GM10847 (cell line): Measurements from ENCODE around the gene MEIS2.

Experiments used
- POLR2A ChIP-seq: IDR thresholded peaks from 2 replicates; pipeline ENCODE4 v1.6.1; 2011; ENCODE audit not compliant: insufficient read length; ENCODE audit errors: extremely low read depth

Gene MEIS2

GRCh38 chr15:37078566-37078965 is 21.8 kb downstream of the MEIS2 start:
- TF ChIP-seq POLR2A: no peak

DNA sequence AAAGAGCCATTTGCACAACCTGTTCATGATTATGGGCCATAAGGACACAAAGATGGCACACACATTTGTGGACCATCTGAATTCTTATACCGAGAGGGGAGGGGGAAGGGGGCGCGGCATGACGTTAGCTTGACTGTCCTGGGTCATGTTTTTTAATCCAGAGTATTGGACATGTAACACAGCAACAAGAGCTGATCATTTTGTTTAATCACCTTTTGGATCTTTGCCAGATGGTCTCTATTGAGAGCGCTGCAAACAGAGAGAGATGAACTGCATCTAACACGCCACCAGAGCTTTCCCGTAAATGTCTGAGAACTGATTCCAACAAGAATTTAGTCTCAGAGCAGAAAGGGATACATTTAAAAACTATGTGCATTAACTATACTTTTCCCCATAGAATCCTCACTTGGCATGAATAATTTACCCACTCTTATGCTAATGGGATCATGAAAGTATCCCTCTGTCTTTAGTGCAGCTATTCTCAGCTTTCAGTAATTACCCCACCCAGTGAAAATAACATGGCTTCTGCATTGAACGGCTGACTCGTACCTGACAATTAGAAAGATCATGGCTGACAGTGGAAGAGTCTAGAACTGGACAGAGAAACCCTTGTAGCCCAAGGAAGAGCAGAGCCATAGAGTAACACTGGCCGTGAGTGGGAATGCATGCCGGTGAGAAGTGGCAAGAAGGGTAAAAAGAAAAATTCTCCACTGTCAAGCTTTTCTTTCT is 22.6 kb downstream of the MEIS2 start:
- TF ChIP-seq POLR2A: no peak

- TF ChIP-seq POLR2A: no peak
Measured at GRCh38 chr15:37076543-37076942, 23.8 kb downstream of the MEIS2 start.

GRCh38 chr15:37075777-37076176 is 24.6 kb downstream of the MEIS2 start:
- TF ChIP-seq POLR2A: no peak

GRCh38 chr15:37072181-37072580 is 28.2 kb downstream of the MEIS2 start:
- no peak for TF ChIP-seq POLR2A

- no peak for TF ChIP-seq POLR2A
Measured at GRCh38 chr15:37071134-37071533, 29.2 kb downstream of the MEIS2 start.

- no peak for TF ChIP-seq POLR2A
Measured at GRCh38 chr15:37070686-37071085, 29.7 kb downstream of the MEIS2 start.

GRCh38 chr15:37061996-37062395 is 38.4 kb downstream of the MEIS2 start:
- TF ChIP-seq POLR2A: no peak

GRCh38 chr15:37059086-37059485 is 41.3 kb downstream of the MEIS2 start:
- no peak for TF ChIP-seq POLR2A

GRCh38 chr15:37058316-37058985 is 41.9 kb downstream of the MEIS2 start:
- no peak for TF ChIP-seq POLR2A

- TF ChIP-seq POLR2A: no peak
Measured at GRCh38 chr15:37057831-37058230, 42.5 kb downstream of the MEIS2 start.

- TF ChIP-seq POLR2A: no peak
Measured at GRCh38 chr15:37057256-37057655, 43.1 kb downstream of the MEIS2 start.

DNA sequence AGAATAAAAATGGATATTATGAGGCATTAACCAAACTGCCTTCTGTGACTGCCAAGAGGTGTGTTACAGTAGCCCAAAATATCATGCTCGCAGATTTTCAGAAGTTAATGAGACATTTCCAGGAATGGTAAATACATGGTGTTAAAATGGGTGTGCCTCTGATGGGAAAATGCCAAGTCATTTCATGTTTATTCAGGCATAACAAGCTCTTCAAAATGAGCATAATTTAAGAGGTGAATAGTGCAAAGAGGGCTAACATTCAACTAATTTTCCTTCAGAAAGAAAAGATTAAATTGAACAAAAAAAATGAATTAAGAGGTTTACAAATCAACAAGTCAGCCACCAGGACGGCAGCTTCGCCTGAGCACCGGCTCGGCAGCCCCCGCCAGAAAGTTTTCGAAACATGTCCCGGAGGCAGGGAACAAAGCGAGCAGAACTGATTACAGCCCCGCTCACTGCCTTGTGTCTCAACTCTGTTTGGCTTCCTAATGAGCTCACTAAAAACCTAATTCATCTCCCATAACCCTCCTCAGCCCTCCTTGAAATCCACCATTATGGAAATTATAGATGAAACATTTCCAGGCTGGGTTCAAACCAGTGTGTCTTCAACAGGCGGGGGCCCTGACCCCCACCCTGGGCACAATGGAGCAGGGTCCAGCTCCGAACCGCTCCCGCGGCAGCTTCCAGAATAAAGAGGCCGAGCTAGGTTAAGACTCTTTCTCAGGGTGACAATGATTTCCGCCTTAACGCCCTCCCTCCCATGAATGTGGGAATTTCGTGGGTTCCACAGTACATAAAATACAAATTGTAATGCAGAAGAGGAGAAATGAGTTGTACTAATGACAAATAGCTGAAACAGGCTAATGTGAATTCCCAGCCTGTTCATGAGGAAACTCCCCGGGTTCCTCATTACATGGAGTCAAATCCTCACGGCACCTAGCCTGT is 43.9 kb downstream of the MEIS2 start:
- TF ChIP-seq POLR2A: no peak

GRCh38 chr15:37055481-37055880 is 44.9 kb downstream of the MEIS2 start:
- no peak for TF ChIP-seq POLR2A

DNA sequence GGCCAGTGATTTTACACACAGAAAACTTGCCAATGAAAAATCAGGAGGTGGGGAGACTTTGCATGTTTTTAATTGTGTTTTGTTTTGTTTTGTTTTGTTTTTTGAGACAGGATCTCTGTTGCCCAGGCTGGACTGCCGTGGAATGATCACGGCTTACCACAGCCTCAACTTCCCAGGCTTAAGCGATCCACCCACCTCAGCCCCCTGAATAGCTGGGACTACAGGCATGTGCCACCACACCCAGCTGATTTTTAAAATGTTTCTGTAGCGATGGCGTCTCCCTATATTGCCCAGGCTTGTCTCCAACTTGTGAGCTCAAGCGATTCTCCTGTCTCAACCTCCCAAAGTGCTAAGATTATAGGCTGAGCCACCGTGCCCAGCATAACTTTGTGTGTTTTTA is 46.0 kb downstream of the MEIS2 start:
- no peak for TF ChIP-seq POLR2A

- TF ChIP-seq POLR2A: no peak
Measured at GRCh38 chr15:37053166-37053565, 47.2 kb downstream of the MEIS2 start.
